ENCODE measurements around the gene OR1A1. TPM values are rescaled to one million over a fixed set of nuclear protein-coding genes. Genes with fewer than 3 reads are reported as not detected.

OR1A1 gene
- total and polyA plus RNA-seq, 2 of the 8 experiments (the other 6 are each of a cell fraction or from before 2014, with no cell fraction given), result not detected

- Histone ChIP-seq H3K23me2 (ENCODE audit: low read depth, low read length) (no peaks in the 10 kb centered on the region), H3K36me3 (ENCODE audit: control insufficient read depth in 2 of 4, insufficient read depth in 4 of 4, low read length in 3 of 4) (no peaks in the 10 kb centered on the region), H3K4ac (replicated peaks; ENCODE audit: insufficient read length, low read depth, low read length) (no peak overlapping the region), H2BK120ac (replicated peaks; ENCODE audit: low read depth, low read length) (no peak overlapping the region), H2AFZ (ENCODE audit: low read length) (no peak overlapping the region), H3K14ac (ENCODE audit: insufficient read length) (no peak overlapping the region), H2AK5ac (ENCODE audit: low read depth, low read length) (no peak overlapping the region), H3K4me3 (ENCODE audit: extremely low read depth in 1 of 4, insufficient read depth in 2 of 4, low read depth in 3 of 4, low read length in 4 of 4) (no peak overlapping the region), H2BK12ac (ENCODE audit: low read depth, low read length) (no peak overlapping the region), H4K20me1 (replicated peaks in 1 of 2; ENCODE audit: control insufficient read depth in 1 of 2, insufficient read depth in 2 of 2, low read length in 2 of 2) (no peaks in the 10 kb centered on the region), H2BK20ac (ENCODE audit: low read length) (no peak overlapping the region), H3K9me3 (ENCODE audit: insufficient read depth in 2 of 2, low read depth in 1 of 2, low read length in 1 of 2) (peaks cover 15 to 21% of the 10 kb centered on the region in 2 experiments), H3K4me2 (ENCODE audit: insufficient read depth in 1 of 2, low read depth in 2 of 2, low read length in 2 of 2) (no peak overlapping the region), H2BK5ac (ENCODE audit: low read depth, low read length) (no peak overlapping the region), H4K91ac (replicated peaks; ENCODE audit: insufficient read length, low read length) (no peak overlapping the region), H3K27me3 (replicated peaks in 1 of 4; ENCODE audit: control insufficient read depth in 3 of 4, extremely low read depth in 1 of 4, insufficient read depth in 3 of 4, low read length in 3 of 4) (no peaks in the 10 kb centered on the region), H3K4me1 (replicated peaks in 1 of 4; ENCODE audit: control insufficient read depth in 3 of 4, insufficient read depth in 4 of 4, low read length in 3 of 4) (no peaks in the 10 kb centered on the region), H3K79me2 (ENCODE audit: control insufficient read depth in 1 of 2, insufficient read depth in 2 of 2, low read length in 2 of 2) (no peaks in the 10 kb centered on the region), H3K23ac (ENCODE audit: insufficient read length) (no peak overlapping the region), H3K27ac (ENCODE audit: low read depth, low read length) (no peak overlapping the region), H2BK15ac (ENCODE audit: low read length) (no peak overlapping the region), H4K8ac (ENCODE audit: extremely low read depth, insufficient read depth, low read length) (no peak overlapping the region), H3K79me1 (ENCODE audit: low read depth, low read length) (no peaks in the 10 kb centered on the region), H3K56ac (replicated peaks; ENCODE audit: insufficient read length, low read depth, low read length) (no peak overlapping the region), H3K18ac (ENCODE audit: extremely low read depth, low read length) (no peak overlapping the region), H3K9ac (replicated peaks in 1 of 4; ENCODE audit: extremely low read depth in 1 of 4, low read depth in 3 of 4, low read length in 3 of 4) (no peak overlapping the region), H4K5ac (ENCODE audit: insufficient read length, low read depth, low read length) (no peak overlapping the region)
- FAIRE-seq, result no peak
- DNase-seq (ENCODE audit: low read depth in 1 of 2, low spot score in 2 of 2), result no peak
- POLR2A ChIA-PET (ENCODE audit: partially characterized antibody), result no interaction called here
- 68% methylated on average over 4 of the region's 4 CpGs; no CpG with 5 or more reads in 1 of the 2 experiments for WGBS, 2 experiments (ENCODE audit: extremely low coverage in 1 of 2, insufficient coverage in 1 of 2, insufficient read length in 1 of 2, insufficient replicate concordance in 2 of 2, low coverage in 1 of 2, low lambda C conversion rate in 2 of 2, missing lambda C conversion rate in 1 of 2)
- CTCF ChIA-PET (ENCODE audit: partially characterized antibody), result no interaction called here
- TF ChIP-seq CHD7 (IDR thresholded peaks at IDR 0.05; ENCODE audit: insufficient replicate concordance, low read length), result no peak
Measured at GRCh38 chr17:3189961-3190360, 17.5 kb upstream of the OR1A1 start.
